Aorta (tissue), 5 donors: ENCODE results near the gene RAD18. TPM values are rescaled to one million over a fixed set of nuclear protein-coding genes. Genes with fewer than 3 reads are reported as not detected.

ENCODE experiments used
- ATAC-seq: fragments of 200-7000 bp; cut with Tn5 transposase; one replicate; pipeline ENCODE4 v1.9.1; 2022; ENCODE audit warnings: moderate library complexity; ENCODE audit not compliant: low FRiP score
- DNase-seq, 2 donors: peaks; one replicate each; pipeline ENCODE4 v3.0.0-alpha.2; 2020
- H3K27ac ChIP-seq, 2 donors: one replicate each; pipeline ENCODE4 v1.5.1; 2013; ENCODE audit warnings: low read length in 2 of 2, mild to moderate bottlenecking in 2 of 2, moderate library complexity in 2 of 2, control low read depth in 1 of 2, inconsistent platforms in 1 of 2, low read depth in 1 of 2
- H3K27me3 ChIP-seq, 2 donors: one replicate each; pipeline ENCODE4 v1.6.1; 2013; ENCODE audit warnings: control low read depth in 1 of 2, low read length in 1 of 2, mild to moderate bottlenecking in 1 of 2, moderate library complexity in 1 of 2; ENCODE audit not compliant: insufficient read depth in 2 of 2, control insufficient read depth in 1 of 2
- H3K36me3 ChIP-seq, 2 donors: one replicate each; pipeline ENCODE4 v1.6.1; 2013; ENCODE audit warnings: control low read depth in 1 of 2, low read length in 1 of 2, mild to moderate bottlenecking in 1 of 2; ENCODE audit not compliant: insufficient read depth in 2 of 2, control insufficient read depth in 1 of 2
- H3K4me1 ChIP-seq, 2 donors: one replicate each; pipeline ENCODE4 v1.6.1; 2013; ENCODE audit warnings: low read length in 2 of 2, control low read depth in 1 of 2, mild to moderate bottlenecking in 1 of 2, moderate library complexity in 1 of 2; ENCODE audit not compliant: insufficient read depth in 2 of 2, control insufficient read depth in 1 of 2
- H3K4me3 ChIP-seq, 2 donors: one replicate each; pipeline ENCODE4 v1.5.1; 2013; ENCODE audit warnings: low read length in 2 of 2, control low read depth in 1 of 2, mild to moderate bottlenecking in 1 of 2
- H3K9me3 ChIP-seq: one replicate; pipeline ENCODE4 v1.6.1; 2013; ENCODE audit warnings: mild to moderate bottlenecking, low read length; ENCODE audit not compliant: control insufficient read depth
- WGBS, 2 donors: extraction: QIAGEN DNeasy Blood & Tissue Kit; methylation state at CpG; one replicate each; pipeline ENCODE4 v1.1.7; 2013; 5-methylcytosine and 5-hydroxymethylcytosine counted together
- intact Hi-C, 2 donors: fragments of 100-400 bp; cut with DNase I; formaldehyde crosslinking; loops; one replicate each; pipeline versions ENCODE4 v1.14.2 to v1.15.0; 2022
- polyA plus RNA-seq, 2 donors: library from polyadenylated mRNA; stranded (reverse); fragments of 200-250 nt; gene quantifications; one replicate each; pipeline ENCODE4 v1.2.3, GENCODE V29; 2013
- total RNA-seq, 2 donors: library from RNA; stranded (reverse); fragmentation: NEBNext Ultra II Directional; extraction: Animal tissue kit (Norgen Biotek cat#: 25700); gene quantifications; one replicate each; pipeline ENCODE4 v1.2.1, GENCODE V29; 2021
- donor health status: healthy with polysubstance abuse.
- donor health status: Bipolar disorder and iron deficiency.
- donor health status: DM: no; HTN: no; CAD: no.
- donor health status: DM: no; HTN: no; CAD: no.
- donor health status: DM: yes; HTN: yes; CAD: no.

Gene RAD18
- total and polyA plus RNA-seq, 4 donors, result 2.5 to 12.1 (median 5.0) TPM

GRCh38 chr3:8848696-8849131 lies 114.6 kb downstream of the RAD18 start:
- Histone ChIP-seq H3K27ac (peak overlapping the region in 1 of 2 donors; percentile 27), H3K27me3 (no peaks in the 10 kb centered on the region), H3K9me3 (no peaks in the 10 kb centered on the region), H3K4me1 (peaks cover 0 to 3% of the 10 kb centered on the region in 2 donors), H3K36me3 (no peaks in the 10 kb centered on the region), H3K4me3 (no peak overlapping the region)
- WGBS, 2 donors, result 37 to 48% methylated on average over 5 of the region's 5 CpGs
- ATAC-seq (no peak), DNase-seq (no peak)
- intact Hi-C loops, result no loop called here

- ATAC-seq (no peak), DNase-seq (no peak)
- 96 to 98% methylated on average over 7 of the region's 7 CpGs for WGBS, 2 donors
- Histone ChIP-seq H3K27ac (no peak overlapping the region), H3K36me3 (no peaks in the 10 kb centered on the region), H3K4me3 (no peak overlapping the region), H3K4me1 (peaks cover 0 to 3% of the 10 kb centered on the region in 2 donors), H3K9me3 (no peaks in the 10 kb centered on the region), H3K27me3 (no peaks in the 10 kb centered on the region)
- intact Hi-C loops, result no loop called here
These were observed 116.0 kb downstream of the RAD18 start for GRCh38 chr3:8847317-8847716.

- intact Hi-C loops, result no loop called here
- no peaks in the 10 kb centered on the region for H3K27me3 ChIP-seq
- WGBS, 2 donors, result 85 to 87% methylated on average over 2 of the region's 2 CpGs
- H3K27ac ChIP-seq, result peak overlapping the region in 1 of 2 donors; percentile 75
- no peak overlapping the region for H3K4me3 ChIP-seq
- H3K36me3 ChIP-seq, result no peaks in the 10 kb centered on the region
- DNase-seq (no peak), ATAC-seq (no peak)
- peaks cover 0 to 3% of the 10 kb centered on the region in 2 donors for H3K4me1 ChIP-seq
- no peaks in the 10 kb centered on the region for H3K9me3 ChIP-seq
These were observed 117.1 kb downstream of the RAD18 start for GRCh38 chr3:8846176-8846575.

GRCh38 chr3:8845641-8846040 lies 117.6 kb downstream of the RAD18 start:
- no peak for ATAC-seq
- Histone ChIP-seq H3K9me3 (no peaks in the 10 kb centered on the region), H3K27ac (peak overlapping the region in 1 of 2 donors; percentile 75), H3K4me3 (no peak overlapping the region), H3K27me3 (no peaks in the 10 kb centered on the region), H3K36me3 (no peaks in the 10 kb centered on the region), H3K4me1 (peaks cover 0 to 3% of the 10 kb centered on the region in 2 donors)
- intact Hi-C loops, result no loop called here
- DNase-seq, result no peak
- WGBS, 2 donors, result 81 to 90% methylated on average over 1 of the region's 1 CpG

- DNase-seq (no peak), ATAC-seq (no peak)
- Histone ChIP-seq H3K27ac (no peak overlapping the region), H3K27me3 (no peaks in the 10 kb centered on the region), H3K4me1 (peaks cover 0 to 3% of the 10 kb centered on the region in 2 donors), H3K36me3 (no peaks in the 10 kb centered on the region), H3K4me3 (no peak overlapping the region), H3K9me3 (no peaks in the 10 kb centered on the region)
- WGBS, 2 donors, result 91 to 93% methylated on average over 7 of the region's 7 CpGs
- intact Hi-C loops, result no loop called here
These were observed 119.9 kb downstream of the RAD18 start for GRCh38 chr3:8843347-8843746.

GRCh38 chr3:8842293-8842692 lies 121.0 kb downstream of the RAD18 start:
- ATAC-seq, result no peak
- Histone ChIP-seq H3K9me3 (no peaks in the 10 kb centered on the region), H3K36me3 (no peaks in the 10 kb centered on the region), H3K27me3 (no peaks in the 10 kb centered on the region), H3K4me3 (no peak overlapping the region), H3K4me1 (peaks cover 0 to 3% of the 10 kb centered on the region in 2 donors), H3K27ac (no peak overlapping the region)
- intact Hi-C loops, result no loop called here
- DNase-seq, result no peak
- WGBS, 2 donors, result 73 to 74% methylated on average over 2 of the region's 2 CpGs

GRCh38 chr3:8841472-8841871 lies 121.8 kb downstream of the RAD18 start:
- DNase-seq (no peak), ATAC-seq (no peak)
- Histone ChIP-seq H3K27ac (no peak overlapping the region), H3K9me3 (no peaks in the 10 kb centered on the region), H3K4me3 (no peak overlapping the region), H3K36me3 (no peaks in the 10 kb centered on the region), H3K27me3 (no peaks in the 10 kb centered on the region), H3K4me1 (peaks cover 0 to 3% of the 10 kb centered on the region in 2 donors)
- intact Hi-C loops, result no loop called here
- WGBS, 2 donors, result 90 to 91% methylated on average over 3 of the region's 3 CpGs

GRCh38 chr3:8840556-8840955 lies 122.7 kb downstream of the RAD18 start:
- intact Hi-C loops, result no loop called here
- Histone ChIP-seq H3K36me3 (no peaks in the 10 kb centered on the region), H3K9me3 (no peaks in the 10 kb centered on the region), H3K27me3 (no peaks in the 10 kb centered on the region), H3K4me1 (no peaks in the 10 kb centered on the region), H3K27ac (no peak overlapping the region), H3K4me3 (no peak overlapping the region)
- WGBS, 2 donors, result 28 to 33% methylated on average over 5 of the region's 5 CpGs
- DNase-seq, result no peak
- ATAC-seq, result no peak

- DNase-seq (no peak), ATAC-seq (no peak)
- Histone ChIP-seq H3K27me3 (no peaks in the 10 kb centered on the region), H3K4me3 (no peak overlapping the region), H3K27ac (no peak overlapping the region), H3K4me1 (no peaks in the 10 kb centered on the region), H3K9me3 (no peaks in the 10 kb centered on the region), H3K36me3 (no peaks in the 10 kb centered on the region)
- 90% methylated on average over 9 of the region's 9 CpGs for WGBS, 2 donors
- intact Hi-C loops, result no loop called here
These were observed 123.5 kb downstream of the RAD18 start for GRCh38 chr3:8839607-8840325.
